Neuronal stem cell (in vitro differentiated cells): ENCODE measurements around the gene TNIP2.
A peak's percentile ranks its signal among the peaks of the same experiment; 100 is the strongest.

Experiments
- DNase-seq: peaks from one replicate; pipeline ENCODE4 v3.0.0-alpha.2; 2013; ENCODE audit warnings: low spot score
- H2AFZ ChIP-seq: one replicate; pipeline ENCODE4 v1.6.1; 2013; ENCODE audit warnings: mild to moderate bottlenecking, low read length, inconsistent platforms
- H2AK5ac ChIP-seq: 2 replicates; pipeline ENCODE4 v1.6.1; 2013; ENCODE audit warnings: low read depth, mild to moderate bottlenecking, inconsistent platforms, low read length, moderate library complexity, mixed read lengths
- H2BK120ac ChIP-seq: 2 replicates; pipeline ENCODE4 v1.6.1; 2013; ENCODE audit warnings: low read depth, mild to moderate bottlenecking, inconsistent platforms, low read length, moderate library complexity, mixed read lengths
- H2BK12ac ChIP-seq: one replicate; pipeline ENCODE4 v1.6.1; 2013; ENCODE audit warnings: low read length, inconsistent platforms
- H2BK15ac ChIP-seq: 2 replicates; pipeline ENCODE4 v1.6.1; 2013; ENCODE audit warnings: mild to moderate bottlenecking, low read length, inconsistent platforms, mixed read lengths
- H2BK5ac ChIP-seq: one replicate; pipeline ENCODE4 v1.6.1; 2013; ENCODE audit warnings: inconsistent platforms, mild to moderate bottlenecking, low read length, moderate library complexity
- H3K14ac ChIP-seq: one replicate; pipeline ENCODE4 v1.6.1; 2013; ENCODE audit warnings: low read length, inconsistent platforms
- H3K18ac ChIP-seq: 2 replicates; pipeline ENCODE4 v1.6.1; 2013; ENCODE audit warnings: low read length, inconsistent platforms
- H3K23ac ChIP-seq: 2 replicates; pipeline ENCODE4 v1.6.1; 2013; ENCODE audit warnings: low read depth, mild to moderate bottlenecking, mixed read lengths, low read length, inconsistent platforms; ENCODE audit not compliant: poor library complexity
- H3K27ac ChIP-seq: replicated peaks from 3 replicates; pipeline ENCODE4 v1.5.1; 2013; ENCODE audit warnings: low read length, inconsistent platforms
- H3K27me3 ChIP-seq, 3 experiments: 2 replicates each; pipeline ENCODE4 v1.6.1; 2013; ENCODE audit warnings: low read length in 3 of 3, mild to moderate bottlenecking in 2 of 3, inconsistent platforms in 1 of 3, low read depth in 1 of 3, mixed read lengths in 1 of 3, moderate library complexity in 1 of 3; ENCODE audit not compliant: control insufficient read depth in 3 of 3, insufficient read depth in 3 of 3
- H3K36me3 ChIP-seq, 2 donors: replicated peaks in 1 of 2; 2 replicates each; pipeline ENCODE4 v1.6.1; 2013; ENCODE audit warnings: low read length in 2 of 2; ENCODE audit not compliant: control insufficient read depth in 2 of 2, insufficient read depth in 2 of 2
- H3K4ac ChIP-seq: 2 replicates; pipeline ENCODE4 v1.6.1; 2013; ENCODE audit warnings: inconsistent platforms, mild to moderate bottlenecking, low read length, moderate library complexity
- H3K4me1 ChIP-seq, 2 donors: 1 replicate in 1 of 2; 2 replicates in 1 of 2; pipeline ENCODE4 v1.6.1; 2013; ENCODE audit warnings: low read length in 2 of 2, low read depth in 1 of 2; ENCODE audit not compliant: control insufficient read depth in 2 of 2, insufficient read depth in 1 of 2
- H3K4me2 ChIP-seq: one replicate; pipeline ENCODE4 v1.6.1; 2013; ENCODE audit warnings: mild to moderate bottlenecking, low read length, inconsistent platforms; ENCODE audit not compliant: insufficient read depth, poor library complexity, severe bottlenecking
- H3K4me3 ChIP-seq, 2 donors: 2 replicates each; pipeline ENCODE4 v1.5.1; 2013; ENCODE audit warnings: low read length in 2 of 2, mild to moderate bottlenecking in 2 of 2, inconsistent platforms in 1 of 2, moderate library complexity in 1 of 2
- H3K79me1 ChIP-seq: one replicate; pipeline ENCODE4 v1.6.1; 2013; ENCODE audit warnings: low read depth, mild to moderate bottlenecking, inconsistent platforms, low read length, moderate library complexity
- H3K9ac ChIP-seq: one replicate; pipeline ENCODE4 v1.6.1; 2013; ENCODE audit warnings: mild to moderate bottlenecking, low read depth, low read length, inconsistent platforms; ENCODE audit not compliant: poor library complexity
- H3K9me3 ChIP-seq, 2 donors: replicated peaks in 1 of 2; 2 replicates each; pipeline versions ENCODE3 to v1.6.1; 2013; ENCODE audit warnings: low read length in 2 of 2, mild to moderate bottlenecking in 2 of 2, inconsistent platforms in 1 of 2, low read depth in 1 of 2, mixed read lengths in 1 of 2, moderate library complexity in 1 of 2; ENCODE audit not compliant: control insufficient read depth in 2 of 2, insufficient read depth in 1 of 2
- H4K8ac ChIP-seq: one replicate; pipeline ENCODE4 v1.6.1; 2013; ENCODE audit warnings: low read depth, mild to moderate bottlenecking, inconsistent platforms, low read length, moderate library complexity
- H4K91ac ChIP-seq: one replicate; pipeline ENCODE4 v1.6.1; 2013; ENCODE audit warnings: low read length, low read depth, mild to moderate bottlenecking, inconsistent platforms; ENCODE audit not compliant: poor library complexity
- WGBS, 2 donors: extraction: QIAGEN DNeasy Blood & Tissue Kit; methylation state at CpG; one replicate each; pipeline ENCODE4 v1.1.7; 2013; ENCODE audit warnings: missing lambda C conversion rate in 2 of 2, mixed read lengths in 1 of 2; ENCODE audit not compliant: insufficient read length in 2 of 2, insufficient replicate concordance in 1 of 2; ENCODE audit errors: extremely low coverage in 2 of 2; 5-methylcytosine and 5-hydroxymethylcytosine counted together

TNIP2 gene

DNA sequence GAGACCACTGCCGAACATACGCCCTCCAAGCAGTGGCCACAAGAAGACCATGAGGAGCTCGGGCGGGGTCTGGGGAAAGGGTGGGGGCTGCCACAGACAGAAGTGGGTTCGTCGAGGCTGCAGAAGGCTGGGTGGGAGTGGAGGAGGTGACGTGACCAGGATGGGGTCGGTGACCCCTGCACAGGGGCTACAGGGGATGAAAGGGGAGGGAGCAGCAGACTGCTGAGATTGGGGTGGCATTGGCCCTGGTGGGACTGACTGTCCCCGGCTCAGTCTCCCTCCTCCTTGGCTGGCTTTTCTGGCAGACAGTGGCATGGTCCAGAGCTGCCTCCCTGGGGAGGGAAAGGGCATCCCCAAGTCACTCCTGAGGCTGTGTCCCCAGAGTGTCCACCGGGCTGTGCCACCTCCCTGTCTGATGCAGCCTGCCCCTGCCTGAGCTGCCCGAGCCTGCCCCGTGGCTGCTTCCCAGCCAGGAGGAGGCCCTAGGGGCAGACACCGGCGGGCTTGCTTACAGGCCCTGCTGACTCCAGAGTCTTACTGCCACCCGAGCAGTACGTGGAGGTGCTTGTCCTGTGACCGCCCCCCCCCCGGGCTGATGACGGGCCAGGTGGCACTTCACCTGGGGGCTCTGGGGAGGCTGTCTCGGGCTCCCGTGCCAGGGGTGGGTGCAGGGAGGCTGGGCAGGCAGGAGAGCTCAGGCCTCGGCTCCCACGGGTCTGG is 44.0 kb upstream of the TNIP2 start:
- Histone ChIP-seq H2BK12ac (peak overlapping the region; percentile 19), H4K91ac (no peak overlapping the region), H3K9me3 (peaks cover 0 to 2% of the 10 kb centered on the region in 2 donors), H3K18ac (peak overlapping the region; percentile 84), H3K79me1 (no peaks in the 10 kb centered on the region), H3K4me2 (no peak overlapping the region), H4K8ac (no peak overlapping the region), H3K14ac (peak overlapping the region; percentile 67), H2AFZ (peak overlapping the region; percentile 89), H3K9ac (peak overlapping the region; percentile 63), H3K27me3 (peaks cover 0 to under 1% (median 0%) of the 10 kb centered on the region in 3 experiments), H3K23ac (peak overlapping the region; percentile 89), H2BK15ac (peak overlapping the region; percentile 11), H2BK120ac (no peak overlapping the region), H3K4ac (peak overlapping the region; percentile 32), H3K4me3 (peak overlapping the region in 1 of 2 donors; percentile 53), H3K27ac (no peak overlapping the region), H3K4me1 (peaks cover 16 to 33% of the 10 kb centered on the region in 2 donors), H3K36me3 (no peaks in the 10 kb centered on the region), H2AK5ac (peak overlapping the region; percentile 98), H2BK5ac (peak overlapping the region; percentile 58)
- DNase-seq: no peak
- WGBS, 2 donors: no CpG with 5 or more reads among the region's 23 CpGs

DNA sequence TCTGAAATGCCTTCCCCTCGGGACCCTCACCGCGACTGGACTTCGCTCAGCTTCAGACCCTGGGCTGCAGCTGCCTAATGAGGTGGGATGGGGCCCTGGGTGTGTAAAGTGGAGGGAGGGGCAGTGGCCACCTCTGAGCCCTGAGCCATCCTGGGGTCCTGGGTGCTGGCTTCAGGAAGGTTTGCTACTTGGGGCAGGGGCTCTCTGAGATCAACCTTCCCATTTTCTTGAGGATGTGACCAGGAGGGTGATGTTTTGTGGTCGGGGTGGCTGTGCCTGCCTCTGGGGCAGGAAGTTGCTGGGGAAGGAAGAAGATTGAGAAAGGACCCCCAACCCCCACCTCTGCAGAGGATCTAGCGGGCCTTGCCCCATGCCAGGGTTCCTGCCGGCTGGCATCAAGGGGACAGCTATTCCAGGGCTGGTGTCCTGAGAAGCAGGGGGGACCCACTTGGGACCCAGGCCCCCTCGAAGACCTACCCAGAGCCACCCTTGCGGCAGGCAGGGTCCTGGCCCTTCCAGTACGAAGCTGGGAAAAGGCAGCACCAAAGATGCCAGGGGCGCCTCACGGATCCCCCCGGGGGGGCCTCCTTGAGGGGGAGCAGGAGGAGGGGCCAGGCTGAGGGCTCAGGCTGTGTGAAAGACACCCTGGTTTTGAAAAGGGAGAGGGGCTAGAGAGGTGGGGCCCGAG is 43.2 kb upstream of the TNIP2 start:
- H4K91ac ChIP-seq: no peak overlapping the region
- H3K14ac ChIP-seq: peak overlapping the region; percentile 27
- H3K4me1 ChIP-seq: peaks cover 16 to 37% of the 10 kb centered on the region in 2 donors
- H3K9ac ChIP-seq: no peak overlapping the region
- peak overlapping the region; percentile 84 for H3K18ac ChIP-seq
- peak overlapping the region; percentile 11 for H2BK15ac ChIP-seq
- peak overlapping the region; percentile 94 for H2AK5ac ChIP-seq
- H3K4me3 ChIP-seq: no peak overlapping the region
- H2AFZ ChIP-seq: no peak overlapping the region
- no peak for DNase-seq
- H3K36me3 ChIP-seq: no peaks in the 10 kb centered on the region
- peaks cover 0 to 8% (median 3%) of the 10 kb centered on the region in 3 experiments for H3K27me3 ChIP-seq
- no peaks in the 10 kb centered on the region for H3K79me1 ChIP-seq
- H3K23ac ChIP-seq: peak overlapping the region; percentile 69
- H3K27ac ChIP-seq: no peak overlapping the region
- H3K4ac ChIP-seq: peak overlapping the region; percentile 39
- peaks cover 0 to 2% of the 10 kb centered on the region in 2 donors for H3K9me3 ChIP-seq
- no CpG with 5 or more reads among the region's 14 CpGs for WGBS, 2 donors
- peak overlapping the region; percentile 48 for H4K8ac ChIP-seq
- no peak overlapping the region for H2BK120ac ChIP-seq
- H3K4me2 ChIP-seq: no peak overlapping the region
- peak overlapping the region; percentile 58 for H2BK5ac ChIP-seq
- H2BK12ac ChIP-seq: peak overlapping the region; percentile 16

DNA sequence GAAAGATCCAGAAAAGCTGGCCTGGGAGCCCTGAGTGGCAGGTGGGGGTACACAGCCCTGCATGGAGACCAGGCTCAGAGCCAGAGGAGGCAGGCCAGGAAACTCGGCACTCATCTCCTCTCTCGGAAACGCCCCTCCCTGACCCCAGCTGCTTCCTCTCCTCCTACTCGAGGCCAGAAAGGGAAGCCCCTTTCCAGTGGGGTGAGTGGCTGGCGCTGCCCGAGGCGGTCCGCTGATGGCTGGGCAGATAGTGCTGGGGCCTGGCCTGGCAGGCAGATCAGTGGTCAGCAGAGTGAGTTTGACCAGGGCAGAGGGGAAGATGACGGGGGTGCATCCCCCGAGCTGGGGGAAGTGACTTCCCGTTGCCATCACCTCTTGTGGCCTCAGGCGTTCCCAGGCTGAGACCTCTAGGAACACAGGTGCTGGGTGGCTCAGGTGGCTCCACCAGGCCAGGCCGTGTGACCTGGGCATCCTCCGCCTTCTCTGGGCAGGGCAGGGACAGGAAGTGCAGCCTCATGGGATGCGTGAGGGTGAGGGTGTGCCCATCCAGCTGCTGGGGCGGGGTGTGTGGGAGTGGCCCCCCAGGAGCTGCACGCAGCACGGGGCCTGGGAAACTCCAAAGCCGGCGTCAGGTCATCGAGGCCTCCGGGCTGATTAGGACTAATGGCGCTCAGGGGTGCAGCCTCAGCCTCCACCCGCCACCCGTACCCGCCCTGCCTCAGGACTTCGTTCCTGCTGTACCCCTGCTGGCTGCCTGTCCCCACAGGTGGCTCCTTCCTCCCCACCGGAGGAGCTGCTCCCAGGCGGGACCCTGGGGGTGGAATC is 42.5 kb upstream of the TNIP2 start:
- Histone ChIP-seq H2BK120ac (no peak overlapping the region), H2AK5ac (peak overlapping the region; percentile 94), H2BK5ac (peak overlapping the region; percentile 58), H4K8ac (peak overlapping the region; percentile 48), H3K4ac (peak overlapping the region; percentile 39), H3K9ac (no peak overlapping the region), H3K27ac (no peak overlapping the region), H3K18ac (peak overlapping the region; percentile 15), H3K4me1 (peaks cover 19 to 44% of the 10 kb centered on the region in 2 donors), H3K4me2 (no peak overlapping the region), H3K27me3 (peaks cover under 1 to 15% (median 11%) of the 10 kb centered on the region in 3 experiments), H3K23ac (peak overlapping the region; percentile 8), H3K14ac (no peak overlapping the region), H3K4me3 (no peak overlapping the region), H3K79me1 (no peaks in the 10 kb centered on the region), H2AFZ (peak overlapping the region; percentile 29), H2BK12ac (peak overlapping the region; percentile 66), H4K91ac (no peak overlapping the region), H2BK15ac (peak overlapping the region; percentile 79), H3K36me3 (no peaks in the 10 kb centered on the region), H3K9me3 (peaks cover 0 to 2% of the 10 kb centered on the region in 2 donors)
- DNase-seq: no peak
- no CpG with 5 or more reads among the region's 29 CpGs for WGBS, 2 donors
